Thyroid gland (tissue), 4 donors: ENCODE results near the gene CACNA1E. TPM values are rescaled to one million over a fixed set of nuclear protein-coding genes. Genes with fewer than 3 reads are reported as not detected.

Experiments used
- DNase-seq, 2 donors: peaks; one replicate each; pipeline ENCODE4 v3.0.0-alpha.2; 2019
- H3K27ac ChIP-seq, 3 donors: fragments of 200-600 bp; sonication (generic); 1 replicate in 2 of 3; 2 replicates in 1 of 3; pipeline ENCODE4 v1.5.1; 2016 to 2019; ENCODE audit warnings: mild to moderate bottlenecking in 1 of 3, moderate library complexity in 1 of 3
- H3K27me3 ChIP-seq: fragments of 200-600 bp; sonication (generic); one replicate; pipeline ENCODE4 v1.5.1; 2019
- H3K36me3 ChIP-seq, 2 donors: fragments of 200-600 bp; sonication (generic); one replicate each; pipeline ENCODE4 v1.5.1; 2016 to 2019
- H3K4me1 ChIP-seq, 2 donors: fragments of 200-600 bp; sonication (generic); one replicate each; pipeline ENCODE4 v1.5.1; 2017 to 2019
- H3K4me3 ChIP-seq, 3 donors: fragments of 200-600 bp; sonication (generic); replicated peaks in 1 of 3; 1 replicate in 2 of 3; 2 replicates in 1 of 3; pipeline ENCODE4 v1.5.1; 2016; ENCODE audit warnings: mild to moderate bottlenecking in 1 of 3
- H3K9me3 ChIP-seq: fragments of 200-600 bp; sonication (generic); one replicate; pipeline ENCODE4 v1.5.1; 2017
- POLR2A ChIP-seq, 2 donors: fragments of 450-650 bp; IDR thresholded peaks; one replicate each; pipeline ENCODE4 v1.6.1; 2017; ENCODE audit warnings: antibody characterized with exemption in 2 of 2, mild to moderate bottlenecking in 2 of 2, moderate library complexity in 1 of 2
- WGBS, 2 donors: methylation state at CpG; one replicate each; pipeline ENCODE4 v1.1.5; 2017; 5-methylcytosine and 5-hydroxymethylcytosine counted together
- intact Hi-C: fragments of 100-400 bp; cut with DNase I; formaldehyde crosslinking; loops from one replicate; pipeline ENCODE4 v1.15.1; 2023
- total RNA-seq, 4 donors: library from RNA; depleted of rRNA; stranded (reverse); fragments of >200 nt; gene quantifications; one replicate each; pipeline ENCODE4 v1.2.3, GENCODE V29; 2016
- TF ChIP-seq, protein P1 (sequence below), 6 experiments: fragments of 200-600 bp in 3 of 6; fragments of 450-650 bp in 3 of 6; sonication (generic) in 3 of 6; IDR thresholded peaks; one replicate each; pipeline ENCODE4 v1.5.1; 2016 to 2019; ENCODE audit warnings: antibody characterized with exemption in 6 of 6, mild to moderate bottlenecking in 2 of 6, inconsistent platforms in 1 of 6, moderate library complexity in 1 of 6

The CACNA1E gene
- total RNA-seq, 4 donors from 2014 or later: under 0.01 to 0.46 (median 0.15) TPM

- TF ChIP-seq, protein P1, sequence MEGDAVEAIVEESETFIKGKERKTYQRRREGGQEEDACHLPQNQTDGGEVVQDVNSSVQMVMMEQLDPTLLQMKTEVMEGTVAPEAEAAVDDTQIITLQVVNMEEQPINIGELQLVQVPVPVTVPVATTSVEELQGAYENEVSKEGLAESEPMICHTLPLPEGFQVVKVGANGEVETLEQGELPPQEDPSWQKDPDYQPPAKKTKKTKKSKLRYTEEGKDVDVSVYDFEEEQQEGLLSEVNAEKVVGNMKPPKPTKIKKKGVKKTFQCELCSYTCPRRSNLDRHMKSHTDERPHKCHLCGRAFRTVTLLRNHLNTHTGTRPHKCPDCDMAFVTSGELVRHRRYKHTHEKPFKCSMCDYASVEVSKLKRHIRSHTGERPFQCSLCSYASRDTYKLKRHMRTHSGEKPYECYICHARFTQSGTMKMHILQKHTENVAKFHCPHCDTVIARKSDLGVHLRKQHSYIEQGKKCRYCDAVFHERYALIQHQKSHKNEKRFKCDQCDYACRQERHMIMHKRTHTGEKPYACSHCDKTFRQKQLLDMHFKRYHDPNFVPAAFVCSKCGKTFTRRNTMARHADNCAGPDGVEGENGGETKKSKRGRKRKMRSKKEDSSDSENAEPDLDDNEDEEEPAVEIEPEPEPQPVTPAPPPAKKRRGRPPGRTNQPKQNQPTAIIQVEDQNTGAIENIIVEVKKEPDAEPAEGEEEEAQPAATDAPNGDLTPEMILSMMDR (IDR thresholded peaks at IDR 0.05): no peak
- no peak for TF ChIP-seq POLR2A (IDR thresholded peaks at IDR 0.05)
- Histone ChIP-seq H3K9me3 (no peaks in the 10 kb centered on the region), H3K27ac (no peak overlapping the region), H3K36me3 (no peaks in the 10 kb centered on the region), H3K4me1 (peaks cover 0 to 5% of the 10 kb centered on the region in 2 donors), H3K27me3 (no peaks in the 10 kb centered on the region), H3K4me3 (no peak overlapping the region)
- WGBS, 2 donors: 85 to 91% methylated on average over 6 of the region's 6 CpGs
- intact Hi-C loops: no loop called here
- no peak for DNase-seq
Observed at GRCh38 chr1:181779343-181779742, 296.0 kb downstream of the CACNA1E start.

DNA sequence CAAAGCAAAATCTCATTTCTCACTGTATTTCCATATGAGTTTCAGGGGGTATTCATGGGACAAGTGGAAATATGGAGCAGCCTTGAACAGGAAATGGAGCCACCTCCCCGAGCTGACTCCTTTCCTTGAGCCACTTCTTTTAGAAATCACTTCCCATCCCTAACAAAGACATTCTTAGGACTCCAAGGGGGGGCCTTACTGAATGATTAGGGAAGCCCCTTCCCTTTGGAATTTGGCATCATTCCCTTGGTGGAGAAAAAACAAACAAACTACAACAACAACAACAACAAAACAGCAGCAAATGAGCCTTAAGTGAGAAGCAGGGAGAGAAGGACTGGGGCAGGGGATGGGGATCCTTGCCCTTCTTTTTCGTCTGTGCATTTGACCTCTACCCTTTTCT, 299.9 kb downstream of the CACNA1E start:
- WGBS, 2 donors: 66 to 73% methylated on average over 2 of the region's 2 CpGs
- H3K9me3 ChIP-seq: no peaks in the 10 kb centered on the region
- intact Hi-C loops: no loop called here
- TF ChIP-seq POLR2A (IDR thresholded peaks at IDR 0.05): no peak
- TF ChIP-seq, protein P1 (IDR thresholded peaks at IDR 0.05): no peak
- DNase-seq: no peak
- H3K4me1 ChIP-seq: peaks cover 0 to 8% of the 10 kb centered on the region in 2 donors
- H3K27ac ChIP-seq: no peak overlapping the region
- no peaks in the 10 kb centered on the region for H3K27me3 ChIP-seq
- no peaks in the 10 kb centered on the region for H3K36me3 ChIP-seq
- H3K4me3 ChIP-seq: no peak overlapping the region

DNA sequence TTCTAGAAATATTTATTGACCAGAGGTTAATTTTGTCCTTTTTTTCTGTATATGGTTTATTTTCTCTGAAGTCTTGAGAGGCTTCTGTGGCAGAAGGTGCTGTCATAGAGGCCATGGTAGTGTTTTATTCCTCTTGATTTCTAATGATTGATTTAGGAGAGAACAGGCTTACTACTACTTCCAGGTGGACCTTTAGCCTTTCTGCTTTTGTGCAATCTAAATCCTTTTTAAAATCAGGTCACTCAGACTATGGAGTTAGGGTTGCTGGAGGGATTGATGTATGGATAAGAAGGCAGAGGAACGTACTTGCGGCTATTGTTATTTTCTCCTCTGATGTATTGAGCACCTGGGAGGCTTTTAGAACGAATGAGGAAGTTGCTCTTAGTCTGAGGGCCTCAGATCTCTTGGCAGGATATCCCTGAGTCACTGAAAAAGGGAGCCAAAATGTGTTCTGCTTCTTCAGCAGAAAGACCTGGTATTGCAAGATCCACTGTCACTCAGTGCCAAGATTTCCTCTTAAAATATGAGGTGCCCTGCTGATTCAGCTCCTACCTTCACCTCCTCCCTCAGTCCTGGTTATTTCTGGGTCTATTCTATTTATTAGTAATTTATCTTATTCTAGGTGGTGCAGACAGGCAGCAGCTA, 300.8 kb downstream of the CACNA1E start:
- H3K36me3 ChIP-seq: no peaks in the 10 kb centered on the region
- peaks cover 0 to 8% of the 10 kb centered on the region in 2 donors for H3K4me1 ChIP-seq
- no peaks in the 10 kb centered on the region for H3K9me3 ChIP-seq
- TF ChIP-seq, protein P1 (IDR thresholded peaks at IDR 0.05): no peak
- no peak for TF ChIP-seq POLR2A (IDR thresholded peaks at IDR 0.05)
- H3K4me3 ChIP-seq: no peak overlapping the region
- no peaks in the 10 kb centered on the region for H3K27me3 ChIP-seq
- DNase-seq: peak; percentile 31 to 46
- intact Hi-C loops: no loop called here
- WGBS, 2 donors: 8 to 31% methylated on average over 3 of the region's 3 CpGs
- H3K27ac ChIP-seq: no peak overlapping the region

DNA sequence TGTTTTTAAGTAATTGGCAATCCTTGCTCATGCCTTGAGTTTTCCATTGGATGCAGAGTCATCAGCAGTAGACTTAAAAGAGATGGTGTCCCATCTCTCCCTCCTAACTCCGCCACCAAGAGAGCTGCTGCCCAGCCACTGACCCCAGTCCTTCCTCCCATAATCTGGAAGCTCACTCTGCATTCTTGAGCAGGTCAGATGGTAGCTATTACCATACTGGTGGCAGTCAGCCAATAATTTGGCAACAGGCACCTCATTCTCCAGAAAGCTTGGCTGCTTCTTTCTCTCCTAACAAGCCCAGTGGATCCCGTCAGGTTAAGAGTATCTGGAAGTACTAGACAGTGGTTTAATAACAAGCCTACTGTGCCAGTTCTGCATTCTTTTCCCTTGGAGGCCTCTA, 306.1 kb downstream of the CACNA1E start:
- peak; percentile 64 to 66 for DNase-seq
- no peak overlapping the region for H3K27ac ChIP-seq

GRCh38 chr1:181791721-181792120, 308.4 kb downstream of the CACNA1E start:
- Histone ChIP-seq H3K9me3 (no peaks in the 10 kb centered on the region), H3K27me3 (no peaks in the 10 kb centered on the region), H3K36me3 (no peaks in the 10 kb centered on the region), H3K4me3 (no peak overlapping the region), H3K4me1 (peaks cover 5 to 8% of the 10 kb centered on the region in 2 donors), H3K27ac (no peak overlapping the region)
- no peak for DNase-seq
- intact Hi-C loops: no loop called here
- TF ChIP-seq, protein P1 (IDR thresholded peaks at IDR 0.05): no peak
- no peak for TF ChIP-seq POLR2A (IDR thresholded peaks at IDR 0.05)
- 81 to 82% methylated on average over 6 of the region's 6 CpGs for WGBS, 2 donors

More for the DNA sequence above, 306.1 kb downstream of the CACNA1E start:
- Histone ChIP-seq H3K9me3 (no peaks in the 10 kb centered on the region), H3K4me3 (no peak overlapping the region), H3K27me3 (no peaks in the 10 kb centered on the region), H3K36me3 (no peaks in the 10 kb centered on the region), H3K4me1 (peaks cover 3 to 10% of the 10 kb centered on the region in 2 donors)
- TF ChIP-seq, protein P1 (IDR thresholded peaks at IDR 0.05): no peak
- no peak for TF ChIP-seq POLR2A (IDR thresholded peaks at IDR 0.05)
- intact Hi-C loops: no loop called here
- WGBS, 2 donors: 39 to 57% methylated on average over 2 of the region's 2 CpGs
